ENCODE measurements around the gene MYH8.

DNA sequence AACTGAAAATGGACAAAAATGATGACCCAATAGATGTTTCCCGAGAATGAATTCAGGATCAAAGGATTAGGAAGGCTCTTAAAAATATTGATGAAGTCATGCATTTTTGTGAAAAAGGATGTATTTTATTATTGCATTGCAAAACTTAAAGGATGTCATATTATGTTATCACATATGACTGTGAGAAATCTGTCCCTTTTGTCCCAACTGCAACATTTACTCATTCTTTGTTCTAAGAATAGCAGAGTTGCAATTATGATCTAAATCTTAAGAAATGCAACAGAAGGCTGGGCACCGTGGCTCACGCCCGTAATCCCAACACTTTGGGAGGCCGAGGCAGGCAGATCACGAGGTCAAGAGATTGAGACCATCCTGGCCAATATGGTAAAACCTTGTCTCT is 35.9 kb downstream of the MYH8 start:
- TF ChIP-seq, protein P1, sequence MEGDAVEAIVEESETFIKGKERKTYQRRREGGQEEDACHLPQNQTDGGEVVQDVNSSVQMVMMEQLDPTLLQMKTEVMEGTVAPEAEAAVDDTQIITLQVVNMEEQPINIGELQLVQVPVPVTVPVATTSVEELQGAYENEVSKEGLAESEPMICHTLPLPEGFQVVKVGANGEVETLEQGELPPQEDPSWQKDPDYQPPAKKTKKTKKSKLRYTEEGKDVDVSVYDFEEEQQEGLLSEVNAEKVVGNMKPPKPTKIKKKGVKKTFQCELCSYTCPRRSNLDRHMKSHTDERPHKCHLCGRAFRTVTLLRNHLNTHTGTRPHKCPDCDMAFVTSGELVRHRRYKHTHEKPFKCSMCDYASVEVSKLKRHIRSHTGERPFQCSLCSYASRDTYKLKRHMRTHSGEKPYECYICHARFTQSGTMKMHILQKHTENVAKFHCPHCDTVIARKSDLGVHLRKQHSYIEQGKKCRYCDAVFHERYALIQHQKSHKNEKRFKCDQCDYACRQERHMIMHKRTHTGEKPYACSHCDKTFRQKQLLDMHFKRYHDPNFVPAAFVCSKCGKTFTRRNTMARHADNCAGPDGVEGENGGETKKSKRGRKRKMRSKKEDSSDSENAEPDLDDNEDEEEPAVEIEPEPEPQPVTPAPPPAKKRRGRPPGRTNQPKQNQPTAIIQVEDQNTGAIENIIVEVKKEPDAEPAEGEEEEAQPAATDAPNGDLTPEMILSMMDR (IDR thresholded peaks at IDR 0.05), result no peak
- TF ChIP-seq POLR2A (IDR thresholded peaks at IDR 0.05), result no peak

All from body of pancreas (tissue), 4 donors.